ENCODE data around the gene TRAF6.

DNA sequence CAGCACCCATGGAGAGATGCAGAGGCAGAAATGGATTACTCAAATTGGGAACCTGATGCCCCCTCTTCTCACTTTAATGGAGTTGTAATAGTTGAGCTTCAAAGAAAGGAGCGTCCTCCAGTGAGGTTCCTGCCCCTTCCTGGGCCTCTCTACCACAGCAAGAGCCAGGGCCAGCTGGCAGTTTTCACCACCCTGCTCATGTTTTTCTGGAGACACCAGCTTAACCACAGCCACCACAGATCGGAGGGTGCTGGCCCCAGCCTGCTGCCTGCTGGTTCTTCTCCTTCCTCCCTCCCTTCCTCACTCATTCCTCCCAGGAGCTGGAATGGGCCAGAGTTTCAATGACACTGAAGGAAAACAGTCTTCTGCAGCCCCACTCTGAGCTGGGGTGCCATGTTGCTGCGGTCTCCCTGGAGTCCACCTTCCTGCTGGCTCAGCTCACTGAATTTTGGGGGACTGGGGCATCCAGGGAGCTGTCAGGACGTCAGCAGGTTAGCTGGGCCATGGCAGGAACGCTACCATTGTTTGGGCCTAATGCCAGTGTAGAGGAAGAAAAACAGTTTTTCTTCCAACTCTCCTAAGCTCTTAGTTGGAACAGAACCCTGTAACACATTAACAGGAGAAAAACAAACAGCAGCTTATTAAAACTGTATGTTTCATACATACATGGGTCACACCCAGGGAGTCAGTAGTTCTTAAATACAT, 57.7 kb downstream of the TRAF6 start:
- TF ChIP-seq, protein P1, sequence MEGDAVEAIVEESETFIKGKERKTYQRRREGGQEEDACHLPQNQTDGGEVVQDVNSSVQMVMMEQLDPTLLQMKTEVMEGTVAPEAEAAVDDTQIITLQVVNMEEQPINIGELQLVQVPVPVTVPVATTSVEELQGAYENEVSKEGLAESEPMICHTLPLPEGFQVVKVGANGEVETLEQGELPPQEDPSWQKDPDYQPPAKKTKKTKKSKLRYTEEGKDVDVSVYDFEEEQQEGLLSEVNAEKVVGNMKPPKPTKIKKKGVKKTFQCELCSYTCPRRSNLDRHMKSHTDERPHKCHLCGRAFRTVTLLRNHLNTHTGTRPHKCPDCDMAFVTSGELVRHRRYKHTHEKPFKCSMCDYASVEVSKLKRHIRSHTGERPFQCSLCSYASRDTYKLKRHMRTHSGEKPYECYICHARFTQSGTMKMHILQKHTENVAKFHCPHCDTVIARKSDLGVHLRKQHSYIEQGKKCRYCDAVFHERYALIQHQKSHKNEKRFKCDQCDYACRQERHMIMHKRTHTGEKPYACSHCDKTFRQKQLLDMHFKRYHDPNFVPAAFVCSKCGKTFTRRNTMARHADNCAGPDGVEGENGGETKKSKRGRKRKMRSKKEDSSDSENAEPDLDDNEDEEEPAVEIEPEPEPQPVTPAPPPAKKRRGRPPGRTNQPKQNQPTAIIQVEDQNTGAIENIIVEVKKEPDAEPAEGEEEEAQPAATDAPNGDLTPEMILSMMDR (conservative IDR thresholded peaks at IDR 0.05; ENCODE audit: low read depth in 2 of 2) = no peak
- TF ChIP-seq EZH2 (IDR thresholded peaks at IDR 0.05; ENCODE audit: low read depth, unreplicated experiment) (no peak), ETS1 (IDR thresholded peaks at IDR 0.05) (no peak), POLR2AphosphoS5 (IDR thresholded peaks at IDR 0.05; ENCODE audit: low read depth) (no peak)

Measured in GM23338 (cell line).